ENCODE results near the gene SLC2A14. TPM values are rescaled to one million over a fixed set of nuclear protein-coding genes. Genes with fewer than 3 reads are reported as not detected.
"Not testable (repeated sequence)": the region's sequence is repeated elsewhere in the genome, so short reads cannot be mapped to it uniquely, and the experiment has no call there.

Gene SLC2A14
- total and polyA plus RNA-seq, 3 experiments from 2014 or later, result 0.13 to 0.15 TPM; not detected in 1

GRCh38 chr12:7884689-7885088 lies 12.0 kb upstream of the SLC2A14 start:
- H3K4me3 ChIP-seq (ENCODE audit: low read length), result no peak overlapping the region
- no peaks in the 10 kb centered on the region for H3K27me3 ChIP-seq (ENCODE audit: insufficient read depth, low read length, poor library complexity, severe bottlenecking)
- ChIA-PET CTCF (no interaction called here), POLR2A (interaction anchor here (0.6 kb wide), 1 partner anchor 103 kb away, joined by 3 read pairs; no protein-coding TSS in a partner anchor)
- no peak overlapping the region for H3K27ac ChIP-seq (ENCODE audit: low read depth, low read length)
- peaks cover 6 to 11% of the 10 kb centered on the region in 2 donors for H3K27me3 Mint-ChIP-seq
- DNase-seq, result no peak
- no peaks in the 10 kb centered on the region for H3K4me1 Mint-ChIP-seq
- no peak overlapping the region for H3K27ac Mint-ChIP-seq
- H3K36me3 Mint-ChIP-seq, result no peaks in the 10 kb centered on the region
- H3K4me1 ChIP-seq (ENCODE audit: insufficient read depth, low read length), result no peaks in the 10 kb centered on the region
- no peak overlapping the region for H3K4me3 Mint-ChIP-seq
- H3K9me3 ChIP-seq (ENCODE audit: low read length), result no peaks in the 10 kb centered on the region
- no peaks in the 10 kb centered on the region for H3K36me3 ChIP-seq (ENCODE audit: insufficient read depth, low read length)
- H3K9me3 Mint-ChIP-seq, result no peaks in the 10 kb centered on the region

DNA sequence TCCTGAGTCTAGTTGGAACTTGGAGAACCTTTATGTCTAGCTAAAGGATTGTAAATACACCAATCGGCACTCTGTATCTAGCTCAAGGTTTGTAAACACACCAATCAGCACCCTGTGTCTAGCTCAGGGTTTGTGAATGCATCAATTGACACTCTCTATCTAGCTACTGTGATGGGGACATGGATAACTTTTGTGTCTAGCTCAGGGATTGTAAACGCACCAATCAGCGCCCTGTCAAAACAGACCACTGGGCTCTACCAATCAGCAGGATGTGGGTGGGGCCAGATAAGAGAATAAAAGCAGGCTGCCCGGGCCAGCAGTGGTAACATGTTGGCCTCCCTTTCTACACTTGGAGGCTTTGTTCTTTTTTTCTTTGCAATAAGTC lies 9.0 kb upstream of the SLC2A14 start:
- H3K27me3 ChIP-seq (ENCODE audit: insufficient read depth, low read length, poor library complexity, severe bottlenecking); H3K9me3 Mint-ChIP-seq; H3K9me3 ChIP-seq (ENCODE audit: low read length); H3K4me3 ChIP-seq (ENCODE audit: low read length); DNase-seq; H3K4me1 ChIP-seq (ENCODE audit: insufficient read depth, low read length); H3K36me3 ChIP-seq (ENCODE audit: insufficient read depth, low read length); POLR2A ChIA-PET; H3K4me3 Mint-ChIP-seq; H3K4me1 Mint-ChIP-seq; H3K27me3 Mint-ChIP-seq; H3K36me3 Mint-ChIP-seq; CTCF ChIA-PET; H3K27ac Mint-ChIP-seq; H3K27ac ChIP-seq (ENCODE audit: low read depth, low read length): not testable (repeated sequence)

- H3K36me3 Mint-ChIP-seq; H3K9me3 Mint-ChIP-seq; H3K4me3 Mint-ChIP-seq; H3K27me3 ChIP-seq (ENCODE audit: insufficient read depth, low read length, poor library complexity, severe bottlenecking); H3K27me3 Mint-ChIP-seq; H3K4me3 ChIP-seq (ENCODE audit: low read length); H3K4me1 Mint-ChIP-seq; H3K27ac ChIP-seq (ENCODE audit: low read depth, low read length); DNase-seq; H3K9me3 ChIP-seq (ENCODE audit: low read length); H3K4me1 ChIP-seq (ENCODE audit: insufficient read depth, low read length); POLR2A ChIA-PET; H3K36me3 ChIP-seq (ENCODE audit: insufficient read depth, low read length); H3K27ac Mint-ChIP-seq; CTCF ChIA-PET: not testable (repeated sequence)
Observed at GRCh38 chr12:7880952-7881735, 8.4 kb upstream of the SLC2A14 start.

DNA sequence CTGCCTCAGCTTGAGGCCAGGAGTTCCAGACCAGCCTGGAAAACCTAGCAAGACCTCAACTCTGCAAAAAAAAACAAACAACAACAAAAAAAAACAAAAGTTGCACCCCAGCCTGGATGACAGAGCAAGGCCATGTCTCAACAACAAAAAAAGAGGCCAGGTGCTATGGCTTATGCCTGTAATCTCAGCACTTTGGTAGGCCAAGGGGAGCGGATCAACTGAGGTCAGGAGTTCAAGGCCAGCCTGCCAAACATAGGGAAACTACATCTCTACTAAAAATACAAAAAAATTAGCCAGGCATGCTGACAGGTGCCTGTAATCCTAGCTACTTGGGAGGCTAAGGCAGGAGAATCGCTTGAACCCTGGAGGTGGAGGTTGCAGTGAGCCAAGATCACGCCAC lies 6.5 kb upstream of the SLC2A14 start:
- POLR2A ChIA-PET, result no interaction called here
- Mint-ChIP-seq H3K4me1 (no peaks in the 10 kb centered on the region), H3K9me3 (no peaks in the 10 kb centered on the region), H3K36me3 (no peaks in the 10 kb centered on the region), H3K27me3 (no peaks in the 10 kb centered on the region), H3K27ac (no peak overlapping the region), H3K4me3 (no peak overlapping the region)
- no peak overlapping the region for H3K27ac ChIP-seq (ENCODE audit: low read depth, low read length)
- no peaks in the 10 kb centered on the region for H3K4me1 ChIP-seq (ENCODE audit: insufficient read depth, low read length)
- H3K36me3 ChIP-seq (ENCODE audit: insufficient read depth, low read length), result no peaks in the 10 kb centered on the region
- CTCF ChIA-PET, result no interaction called here
- no peak for DNase-seq
- H3K4me3 ChIP-seq (ENCODE audit: low read length), result no peak overlapping the region
- no peaks in the 10 kb centered on the region for H3K9me3 ChIP-seq (ENCODE audit: low read length)
- no peaks in the 10 kb centered on the region for H3K27me3 ChIP-seq (ENCODE audit: insufficient read depth, low read length, poor library complexity, severe bottlenecking)

DNA sequence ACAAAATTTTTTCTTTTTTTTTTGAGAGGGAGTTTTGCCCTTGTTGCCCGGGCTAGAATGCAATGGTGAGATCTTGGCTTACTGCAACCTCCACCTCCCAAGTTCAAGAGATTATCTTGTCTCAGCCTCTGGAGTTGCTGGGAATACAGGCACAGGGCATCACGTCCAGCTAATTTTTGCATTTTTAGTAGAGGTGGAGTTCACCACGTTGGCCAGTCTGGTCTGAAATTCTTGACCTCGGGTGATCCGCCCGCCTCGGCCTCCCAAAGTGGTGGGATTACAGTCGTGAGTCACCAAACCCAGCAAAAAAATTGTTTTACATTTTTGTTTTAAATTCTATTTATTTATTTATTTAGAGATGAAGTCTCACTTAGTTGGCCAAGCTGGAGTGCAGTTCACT lies 4.7 kb upstream of the SLC2A14 start:
- Mint-ChIP-seq H3K36me3 (no peaks in the 10 kb centered on the region), H3K4me3 (no peak overlapping the region)
- CTCF ChIA-PET, result interaction anchor here (1.5 kb wide), 1 partner anchor 14 kb away, joined by 3 read pairs; no protein-coding TSS in a partner anchor

GRCh38 chr12:7870335-7870734 lies 2.4 kb downstream of the SLC2A14 start:
- H3K9me3 Mint-ChIP-seq, result no peaks in the 10 kb centered on the region

More for the DNA sequence above, 4.7 kb upstream of the SLC2A14 start:
- Histone ChIP-seq H3K4me3 (ENCODE audit: low read length) (no peak overlapping the region), H3K4me1 (ENCODE audit: insufficient read depth, low read length) (no peaks in the 10 kb centered on the region), H3K9me3 (ENCODE audit: low read length) (no peaks in the 10 kb centered on the region), H3K36me3 (ENCODE audit: insufficient read depth, low read length) (no peaks in the 10 kb centered on the region), H3K27me3 (ENCODE audit: insufficient read depth, low read length, poor library complexity, severe bottlenecking) (peaks cover 3% of the 10 kb centered on the region), H3K27ac (ENCODE audit: low read depth, low read length) (no peak overlapping the region)
- H3K27me3 Mint-ChIP-seq, result peaks cover 6 to 10% of the 10 kb centered on the region in 2 donors
- H3K9me3 Mint-ChIP-seq, result no peaks in the 10 kb centered on the region
- POLR2A ChIA-PET, result no interaction called here
- DNase-seq, result no peak
- H3K27ac Mint-ChIP-seq, result no peak overlapping the region
- H3K4me1 Mint-ChIP-seq, result peaks cover 0 to 2% (median 0%) of the 10 kb centered on the region in 3 donors

DNA sequence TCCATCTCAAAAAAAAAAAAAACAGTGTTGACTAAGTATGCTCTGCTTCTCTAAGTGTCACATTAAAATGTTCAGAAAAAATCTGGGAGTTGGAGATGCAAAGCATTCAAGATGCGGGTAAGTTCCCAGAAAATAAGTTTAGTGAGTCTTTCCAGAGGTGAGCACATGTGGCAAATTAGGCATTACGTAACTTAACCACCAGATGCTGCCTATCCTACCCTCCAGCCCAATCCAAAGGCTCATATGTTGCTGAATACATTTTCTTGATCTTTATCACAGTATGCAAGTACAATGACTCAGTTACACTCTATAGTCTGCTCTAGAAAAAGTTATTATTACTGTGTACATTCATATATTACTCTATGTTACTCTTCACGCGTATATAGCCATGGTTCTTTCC lies 3.6 kb downstream of the SLC2A14 start:
- H3K27me3 ChIP-seq (ENCODE audit: insufficient read depth, low read length, poor library complexity, severe bottlenecking), result peaks cover 8% of the 10 kb centered on the region
- POLR2A ChIA-PET, result no interaction called here
- peaks cover 0 to 3% (median 0%) of the 10 kb centered on the region in 3 donors for H3K4me1 Mint-ChIP-seq

More at GRCh38 chr12:7870335-7870734, 2.4 kb downstream of the SLC2A14 start:
- H3K36me3 ChIP-seq (ENCODE audit: insufficient read depth, low read length), result no peaks in the 10 kb centered on the region
- H3K4me1 Mint-ChIP-seq, result peaks cover 0 to 3% (median 0%) of the 10 kb centered on the region in 3 donors
- H3K4me3 Mint-ChIP-seq, result no peak overlapping the region
- ChIA-PET POLR2A (no interaction called here), CTCF (no interaction called here)
- peaks cover 16 to 23% of the 10 kb centered on the region in 2 donors for H3K27me3 Mint-ChIP-seq
- H3K9me3 ChIP-seq (ENCODE audit: low read length), result no peaks in the 10 kb centered on the region
- H3K27ac ChIP-seq (ENCODE audit: low read depth, low read length), result no peak overlapping the region
- no peak overlapping the region for H3K4me3 ChIP-seq (ENCODE audit: low read length)
- peak overlapping the region in 1 of 8 donors; percentile 14 for H3K27ac Mint-ChIP-seq
- H3K4me1 ChIP-seq (ENCODE audit: insufficient read depth, low read length), result no peaks in the 10 kb centered on the region
- DNase-seq, result no peak
- H3K27me3 ChIP-seq (ENCODE audit: insufficient read depth, low read length, poor library complexity, severe bottlenecking), result peaks cover 8% of the 10 kb centered on the region
- no peaks in the 10 kb centered on the region for H3K36me3 Mint-ChIP-seq

GRCh38 chr12:7868391-7868790 lies 4.3 kb downstream of the SLC2A14 start:
- Mint-ChIP-seq H3K27ac (no peak overlapping the region), H3K36me3 (no peaks in the 10 kb centered on the region), H3K4me3 (no peak overlapping the region), H3K9me3 (no peaks in the 10 kb centered on the region), H3K27me3 (peaks cover 14 to 16% of the 10 kb centered on the region in 2 donors), H3K4me1 (peaks cover 0 to 1% (median 0%) of the 10 kb centered on the region in 3 donors)
- ChIA-PET CTCF (no interaction called here), POLR2A (no interaction called here)
- no peak for DNase-seq
- Histone ChIP-seq H3K4me3 (ENCODE audit: low read length) (no peak overlapping the region), H3K36me3 (ENCODE audit: insufficient read depth, low read length) (no peaks in the 10 kb centered on the region), H3K27ac (ENCODE audit: low read depth, low read length) (no peak overlapping the region), H3K4me1 (ENCODE audit: insufficient read depth, low read length) (no peaks in the 10 kb centered on the region), H3K27me3 (ENCODE audit: insufficient read depth, low read length, poor library complexity, severe bottlenecking) (peaks cover 8% of the 10 kb centered on the region), H3K9me3 (ENCODE audit: low read length) (no peaks in the 10 kb centered on the region)

More for the DNA sequence above, 3.6 kb downstream of the SLC2A14 start:
- no peaks in the 10 kb centered on the region for H3K36me3 ChIP-seq (ENCODE audit: insufficient read depth, low read length)
- H3K27ac ChIP-seq (ENCODE audit: low read depth, low read length), result no peak overlapping the region
- no peaks in the 10 kb centered on the region for H3K9me3 ChIP-seq (ENCODE audit: low read length)
- CTCF ChIA-PET, result no interaction called here
- Mint-ChIP-seq H3K27me3 (peaks cover 18 to 23% of the 10 kb centered on the region in 2 donors), H3K9me3 (no peaks in the 10 kb centered on the region), H3K27ac (no peak overlapping the region), H3K36me3 (no peaks in the 10 kb centered on the region), H3K4me3 (no peak overlapping the region)
- DNase-seq, result no peak
- H3K4me1 ChIP-seq (ENCODE audit: insufficient read depth, low read length), result no peaks in the 10 kb centered on the region
- no peak overlapping the region for H3K4me3 ChIP-seq (ENCODE audit: low read length)

All from CD8-positive, alpha-beta memory T cell (primary cell).